A673 (cell line): Measurements from ENCODE around the gene SLC66A2.

Experiments
- CTCF ChIP-seq: fragments of 300-800, 200-600 bp; sonication (generic); conservative IDR thresholded peaks from 2 replicates; pipeline ENCODE4 v1.5.1; 2017; ENCODE audit warnings: low read depth, mild to moderate bottlenecking, antibody characterized with exemption, low read length, moderate library complexity, mixed read lengths
- EZH2 ChIP-seq: fragments of 200-600 bp; sonication (generic); IDR thresholded peaks from 2 replicates; pipeline ENCODE4 v1.6.1; 2017; ENCODE audit warnings: borderline replicate concordance, low read depth, mild to moderate bottlenecking, mixed read lengths, antibody characterized with exemption, low read length; ENCODE audit not compliant: poor library complexity, severe bottlenecking

- TF ChIP-seq CTCF (no peak), EZH2 (no peak)
These were observed 29.1 kb upstream of the SLC66A2 start for GRCh38 chr18:79980585-79980984.
